ENCODE data around the gene SYNPR. TPM values are rescaled to one million over a fixed set of nuclear protein-coding genes. Genes with fewer than 3 reads are reported as not detected.

The SYNPR gene
- total RNA-seq, 1 donor from 2014 or later, result not detected

DNA sequence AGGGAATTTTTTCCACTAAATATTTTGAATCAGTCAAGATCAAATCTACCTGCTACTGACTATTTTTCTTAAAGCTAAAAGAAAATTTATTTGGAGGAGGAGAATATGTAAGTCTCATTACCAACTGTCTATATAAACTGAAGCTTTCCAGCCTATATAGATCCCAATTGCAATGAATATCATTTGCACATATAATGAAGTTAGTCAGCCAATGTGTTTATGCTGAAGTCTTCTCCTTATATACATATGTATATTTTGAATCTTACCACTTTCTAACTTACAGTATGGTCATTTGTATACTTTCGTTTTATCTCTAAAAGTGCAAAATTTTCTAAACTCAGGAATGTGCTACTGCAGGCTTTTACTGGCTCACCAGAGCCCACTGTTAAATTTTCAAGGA, 136.5 kb downstream of the SYNPR start:
- no peak overlapping the region for H3K4me3 Mint-ChIP-seq (ENCODE audit: low read depth)
- H3K36me3 Mint-ChIP-seq (ENCODE audit: low read depth), result no peaks in the 10 kb centered on the region
- H3K4me1 Mint-ChIP-seq (ENCODE audit: low read depth), result no peaks in the 10 kb centered on the region
- intact Hi-C loops (cut with micrococcal nuclease), result no loop called here
- H3K27ac Mint-ChIP-seq, result no peak overlapping the region
- no peaks in the 10 kb centered on the region for H3K27me3 Mint-ChIP-seq (ENCODE audit: low read depth)
- no peaks in the 10 kb centered on the region for H3K9me3 Mint-ChIP-seq
- DNase-seq (ENCODE audit: low spot score), result no peak

GRCh38 chr3:63429905-63430304, 151.8 kb downstream of the SYNPR start:
- H3K4me3 Mint-ChIP-seq (ENCODE audit: low read depth), result no peak overlapping the region
- H3K4me1 Mint-ChIP-seq (ENCODE audit: low read depth), result no peaks in the 10 kb centered on the region
- no peaks in the 10 kb centered on the region for H3K36me3 Mint-ChIP-seq (ENCODE audit: low read depth)
- no peaks in the 10 kb centered on the region for H3K9me3 Mint-ChIP-seq
- intact Hi-C loops (cut with micrococcal nuclease), result no loop called here
- H3K27me3 Mint-ChIP-seq (ENCODE audit: low read depth), result no peaks in the 10 kb centered on the region
- no peak for DNase-seq (ENCODE audit: low spot score)
- H3K27ac Mint-ChIP-seq, result no peak overlapping the region

GRCh38 chr3:63430875-63431274, 152.8 kb downstream of the SYNPR start:
- Mint-ChIP-seq H3K9me3 (no peaks in the 10 kb centered on the region), H3K27me3 (ENCODE audit: low read depth) (no peaks in the 10 kb centered on the region), H3K36me3 (ENCODE audit: low read depth) (no peaks in the 10 kb centered on the region), H3K4me1 (ENCODE audit: low read depth) (no peaks in the 10 kb centered on the region), H3K4me3 (ENCODE audit: low read depth) (no peak overlapping the region), H3K27ac (no peak overlapping the region)
- intact Hi-C loops (cut with micrococcal nuclease), result no loop called here
- no peak for DNase-seq (ENCODE audit: low spot score)

GRCh38 chr3:63437858-63438257, 159.8 kb downstream of the SYNPR start:
- Mint-ChIP-seq H3K27me3 (ENCODE audit: low read depth) (no peaks in the 10 kb centered on the region), H3K9me3 (no peaks in the 10 kb centered on the region), H3K4me3 (ENCODE audit: low read depth) (no peak overlapping the region), H3K4me1 (ENCODE audit: low read depth) (no peaks in the 10 kb centered on the region), H3K36me3 (ENCODE audit: low read depth) (no peaks in the 10 kb centered on the region), H3K27ac (no peak overlapping the region)
- DNase-seq (ENCODE audit: low spot score), result no peak
- intact Hi-C loops (cut with micrococcal nuclease), result no loop called here

GRCh38 chr3:63438826-63439371, 160.8 kb downstream of the SYNPR start:
- H3K4me1 Mint-ChIP-seq (ENCODE audit: low read depth), result no peaks in the 10 kb centered on the region
- no peak overlapping the region for H3K27ac Mint-ChIP-seq
- H3K9me3 Mint-ChIP-seq, result no peaks in the 10 kb centered on the region
- no peaks in the 10 kb centered on the region for H3K27me3 Mint-ChIP-seq (ENCODE audit: low read depth)
- no peaks in the 10 kb centered on the region for H3K36me3 Mint-ChIP-seq (ENCODE audit: low read depth)
- no peak overlapping the region for H3K4me3 Mint-ChIP-seq (ENCODE audit: low read depth)
- intact Hi-C loops (cut with micrococcal nuclease), result no loop called here
- no peak for DNase-seq (ENCODE audit: low spot score)

DNA sequence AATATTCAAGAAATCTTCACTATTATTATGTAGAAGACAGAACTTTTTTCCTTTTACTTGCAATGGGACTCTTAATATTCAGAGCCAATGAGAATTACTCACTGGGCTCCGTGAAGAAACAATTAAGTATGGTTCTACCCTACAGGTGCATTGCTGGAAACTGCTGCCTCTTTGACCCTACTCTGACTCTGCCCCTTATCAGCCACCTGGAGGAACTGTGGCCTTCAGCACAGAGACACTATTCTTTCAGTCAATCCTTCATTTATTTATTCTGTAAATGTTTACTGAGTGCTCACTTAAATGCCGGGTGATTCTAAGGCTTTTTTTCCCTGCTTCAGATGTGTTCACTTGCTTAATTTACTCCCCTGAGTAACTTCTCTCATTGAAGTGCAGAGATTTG, 163.2 kb downstream of the SYNPR start:
- Mint-ChIP-seq H3K36me3 (ENCODE audit: low read depth) (no peaks in the 10 kb centered on the region), H3K27ac (no peak overlapping the region), H3K4me1 (ENCODE audit: low read depth) (no peaks in the 10 kb centered on the region), H3K4me3 (ENCODE audit: low read depth) (no peak overlapping the region), H3K27me3 (ENCODE audit: low read depth) (no peaks in the 10 kb centered on the region), H3K9me3 (no peaks in the 10 kb centered on the region)
- intact Hi-C loops (cut with micrococcal nuclease), result no loop called here
- no peak for DNase-seq (ENCODE audit: low spot score)

DNA sequence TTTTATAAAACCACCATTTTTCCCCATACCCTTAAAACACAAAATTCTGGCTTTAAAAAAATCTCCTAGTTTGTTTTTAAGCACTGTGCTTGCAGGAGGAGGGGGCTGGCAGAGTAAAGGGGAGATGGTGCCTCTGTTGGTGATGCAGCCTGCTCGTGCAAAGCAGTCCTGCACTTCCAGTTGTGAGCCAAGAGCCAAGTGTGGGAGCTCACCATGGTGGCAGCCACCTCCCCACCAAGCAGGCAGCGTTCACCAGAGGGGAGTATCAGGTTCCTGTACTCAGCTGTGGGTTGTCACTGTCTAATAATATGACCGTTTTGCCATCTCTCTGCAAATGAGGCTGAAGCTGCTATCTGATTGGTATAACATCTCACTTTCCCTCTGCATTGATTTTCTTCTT, 164.8 kb downstream of the SYNPR start:
- Mint-ChIP-seq H3K27me3 (ENCODE audit: low read depth) (no peaks in the 10 kb centered on the region), H3K27ac (no peak overlapping the region), H3K36me3 (ENCODE audit: low read depth) (no peaks in the 10 kb centered on the region), H3K4me3 (ENCODE audit: low read depth) (no peak overlapping the region), H3K4me1 (ENCODE audit: low read depth) (no peaks in the 10 kb centered on the region), H3K9me3 (no peaks in the 10 kb centered on the region)
- DNase-seq (ENCODE audit: low spot score), result no peak
- intact Hi-C loops (cut with micrococcal nuclease), result no loop called here

- H3K27me3 Mint-ChIP-seq (ENCODE audit: low read depth), result no peaks in the 10 kb centered on the region
Measured at GRCh38 chr3:63450023-63450422, 171.9 kb downstream of the SYNPR start.

GRCh38 chr3:63450634-63451363, 172.7 kb downstream of the SYNPR start:
- Mint-ChIP-seq H3K27ac (no peak overlapping the region), H3K4me1 (ENCODE audit: low read depth) (no peaks in the 10 kb centered on the region), H3K27me3 (ENCODE audit: low read depth) (no peaks in the 10 kb centered on the region), H3K36me3 (ENCODE audit: low read depth) (no peaks in the 10 kb centered on the region), H3K9me3 (no peaks in the 10 kb centered on the region), H3K4me3 (ENCODE audit: low read depth) (no peak overlapping the region)
- intact Hi-C loops (cut with micrococcal nuclease), result no loop called here
- no peak for DNase-seq (ENCODE audit: low spot score)

More at GRCh38 chr3:63450023-63450422, 171.9 kb downstream of the SYNPR start:
- H3K27ac Mint-ChIP-seq, result no peak overlapping the region
- no peaks in the 10 kb centered on the region for H3K4me1 Mint-ChIP-seq (ENCODE audit: low read depth)
- DNase-seq (ENCODE audit: low spot score), result no peak
- H3K9me3 Mint-ChIP-seq, result no peaks in the 10 kb centered on the region
- no peaks in the 10 kb centered on the region for H3K36me3 Mint-ChIP-seq (ENCODE audit: low read depth)
- H3K4me3 Mint-ChIP-seq (ENCODE audit: low read depth), result no peak overlapping the region
- intact Hi-C loops (cut with micrococcal nuclease), result no loop called here

GRCh38 chr3:63456901-63457300, 178.8 kb downstream of the SYNPR start:
- intact Hi-C loops (cut with micrococcal nuclease), result no loop called here
- DNase-seq (ENCODE audit: low spot score), result no peak
- no peak overlapping the region for H3K4me3 Mint-ChIP-seq (ENCODE audit: low read depth)
- no peaks in the 10 kb centered on the region for H3K9me3 Mint-ChIP-seq
- H3K27ac Mint-ChIP-seq, result no peak overlapping the region
- H3K36me3 Mint-ChIP-seq (ENCODE audit: low read depth), result no peaks in the 10 kb centered on the region
- H3K4me1 Mint-ChIP-seq (ENCODE audit: low read depth), result no peaks in the 10 kb centered on the region
- H3K27me3 Mint-ChIP-seq (ENCODE audit: low read depth), result no peaks in the 10 kb centered on the region

- Mint-ChIP-seq H3K4me3 (ENCODE audit: low read depth) (no peak overlapping the region), H3K27me3 (ENCODE audit: low read depth) (no peaks in the 10 kb centered on the region), H3K27ac (no peak overlapping the region), H3K9me3 (no peaks in the 10 kb centered on the region), H3K4me1 (ENCODE audit: low read depth) (no peaks in the 10 kb centered on the region), H3K36me3 (ENCODE audit: low read depth) (no peaks in the 10 kb centered on the region)
- intact Hi-C loops (cut with micrococcal nuclease), result no loop called here
- DNase-seq (ENCODE audit: low spot score), result no peak
Measured at GRCh38 chr3:63458405-63458804, 180.3 kb downstream of the SYNPR start.

DNA sequence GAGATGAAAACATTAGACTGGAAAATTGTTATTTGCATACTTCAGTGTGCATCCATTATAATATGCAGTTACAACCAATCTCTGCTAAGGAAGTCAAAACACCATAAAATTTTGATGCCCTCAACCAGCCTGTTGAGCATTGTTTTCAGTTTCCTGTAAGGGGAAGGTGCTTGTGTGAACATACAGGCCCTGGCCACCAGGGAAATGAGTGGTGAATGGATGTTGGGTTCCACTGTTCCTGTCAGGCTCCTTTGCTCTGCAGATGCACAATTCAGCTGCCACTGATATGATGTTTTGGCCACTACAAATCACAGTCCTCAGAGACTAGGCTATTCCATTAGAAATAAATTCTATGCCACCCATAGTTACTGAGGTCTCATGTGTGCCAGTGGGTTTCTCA, 184.6 kb downstream of the SYNPR start:
- Mint-ChIP-seq H3K4me3 (ENCODE audit: low read depth) (no peak overlapping the region), H3K27ac (no peak overlapping the region), H3K27me3 (ENCODE audit: low read depth) (no peaks in the 10 kb centered on the region), H3K4me1 (ENCODE audit: low read depth) (no peaks in the 10 kb centered on the region), H3K9me3 (no peaks in the 10 kb centered on the region), H3K36me3 (ENCODE audit: low read depth) (no peaks in the 10 kb centered on the region)
- intact Hi-C loops (cut with micrococcal nuclease), result no loop called here
- no peak for DNase-seq (ENCODE audit: low spot score)

- no peak overlapping the region for H3K27ac Mint-ChIP-seq
- no peaks in the 10 kb centered on the region for H3K9me3 Mint-ChIP-seq
- no peak for DNase-seq (ENCODE audit: low spot score)
- no peaks in the 10 kb centered on the region for H3K27me3 Mint-ChIP-seq (ENCODE audit: low read depth)
- intact Hi-C loops (cut with micrococcal nuclease), result no loop called here
- no peak overlapping the region for H3K4me3 Mint-ChIP-seq (ENCODE audit: low read depth)
- H3K4me1 Mint-ChIP-seq (ENCODE audit: low read depth), result no peaks in the 10 kb centered on the region
- no peaks in the 10 kb centered on the region for H3K36me3 Mint-ChIP-seq (ENCODE audit: low read depth)
Measured at GRCh38 chr3:63467392-63467791, 189.3 kb downstream of the SYNPR start.
